Motor neuron (in vitro differentiated cells): Measurements from ENCODE around the gene EXOC4. TPM values are rescaled to one million over a fixed set of nuclear protein-coding genes. Genes with fewer than 3 reads are reported as not detected.

Experiments
- ATAC-seq, 8 experiments: fragments of 200-7000 bp; cut with Tn5 transposase; replicated peaks in 6 of 8; 2 replicates each; pipeline ENCODE4 v1.8.0; 2021; ENCODE audit warnings: mild to moderate bottlenecking in 8 of 8, moderate library complexity in 8 of 8
- H3K27ac ChIP-seq, 2 donors: fragments of 250-450 bp; sonication (Bioruptor Pico); 2 replicates each; pipeline ENCODE4 v1.9.0; 2021; ENCODE audit warnings: antibody characterized with exemption in 2 of 2, mild to moderate bottlenecking in 2 of 2, moderate library complexity in 1 of 2
- H3K4me1 ChIP-seq, 2 donors: fragments of 250-450 bp; sonication (Bioruptor Pico); replicated peaks in 1 of 2; 2 replicates each; pipeline ENCODE4 v1.6.1; 2021; ENCODE audit warnings: antibody characterized with exemption in 2 of 2, mild to moderate bottlenecking in 2 of 2, moderate library complexity in 1 of 2
- H3K4me3 ChIP-seq, 5 donors: fragments of 250-450 bp; sonication (Bioruptor Pico); 2 replicates each; pipeline ENCODE4 v1.9.0; 2021; ENCODE audit warnings: antibody characterized with exemption in 5 of 5, mild to moderate bottlenecking in 5 of 5, moderate library complexity in 4 of 5
- WGBS, 10 experiments: fragments of 450-650 bp; shearing (Covaris generic); methylation state at CpG; one replicate each; pipeline ENCODE4 v1.0.0; 2022; 5-methylcytosine and 5-hydroxymethylcytosine counted together
- in situ Hi-C, 9 experiments: fragments of 400-800 bp; cut with MboI; loops; one replicate each; pipeline ENCODE4 v1.15.0; 2021; ENCODE audit warnings: low sequenced_read_pairs in 9 of 9, low pct_unique_long_range_greater_than_20kb in 2 of 9; ENCODE audit not compliant: unreplicated experiment in 9 of 9
- total RNA-seq, 8 experiments: library from RNA; unstranded; fragments of 300-600 nt; gene quantifications; 2 replicates each; pipeline versions ENCODE4 v1.2.3 to v1.2.4, GENCODE V29; 2022

The EXOC4 gene
- total RNA-seq, 8 experiments from 2014 or later: 47.7 to 103 (median 60.2) TPM

- peaks cover 2 to 7% of the 10 kb centered on the region in 2 donors for H3K4me1 ChIP-seq
- in situ Hi-C loops: no loop called here
- H3K27ac ChIP-seq: no peak overlapping the region
- 0 to 100% (median 67%) methylated on average over 1 to 2 of the region's 2 CpGs; no CpG with 5 or more reads in 1 of the 10 experiments for WGBS, 10 experiments
- H3K4me3 ChIP-seq: no peak overlapping the region
- peak in 3 of 8 experiments; percentile 48 to 71 (median 69) for ATAC-seq
These were observed 450.1 kb downstream of the EXOC4 start for GRCh38 chr7:133702960-133703359.

DNA sequence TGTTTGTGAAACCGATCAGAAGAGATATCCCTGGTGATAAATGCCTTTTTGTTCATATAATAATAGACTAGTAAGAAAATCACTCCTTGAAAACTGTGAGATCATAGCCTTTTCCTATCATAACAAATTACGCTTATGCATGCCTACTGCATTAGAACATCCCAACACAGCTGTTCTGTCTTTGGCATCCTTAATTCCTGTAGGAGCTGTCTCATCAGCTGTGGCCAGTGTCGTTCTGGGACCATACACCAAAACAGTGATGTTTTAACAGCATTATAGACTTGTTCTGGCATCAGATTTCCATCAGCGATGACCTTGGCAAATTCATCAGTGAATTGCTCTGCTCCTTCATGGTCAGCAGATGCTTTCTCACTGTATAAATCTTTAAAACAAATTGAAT lies 450.7 kb downstream of the EXOC4 start:
- 5 to 100% (median 90%) methylated on average over 1 to 4 of the region's 4 CpGs; no CpG with 5 or more reads in 1 of the 10 experiments for WGBS, 10 experiments
- peak in 6 of 8 experiments; percentile 38 to 90 (median 62) for ATAC-seq
- peaks cover 2 to 7% of the 10 kb centered on the region in 2 donors for H3K4me1 ChIP-seq
- H3K27ac ChIP-seq: no peak overlapping the region
- no peak overlapping the region for H3K4me3 ChIP-seq
- in situ Hi-C loops: no loop called here

GRCh38 chr7:133704453-133704852 lies 451.6 kb downstream of the EXOC4 start:
- 69 to 100% (median 93%) methylated on average over 1 to 2 of the region's 2 CpGs; no CpG with 5 or more reads in 2 of the 10 experiments for WGBS, 10 experiments
- Histone ChIP-seq H3K4me1 (peaks cover 2 to 7% of the 10 kb centered on the region in 2 donors), H3K27ac (no peak overlapping the region), H3K4me3 (no peak overlapping the region)
- in situ Hi-C loops: no loop called here
- ATAC-seq: peak in 4 of 8 experiments; percentile 27 to 76 (median 32)

GRCh38 chr7:133705596-133705995 lies 452.7 kb downstream of the EXOC4 start:
- ATAC-seq: peak in 2 of 8 experiments; percentile 66 to 78
- Histone ChIP-seq H3K4me3 (no peak overlapping the region), H3K27ac (no peak overlapping the region), H3K4me1 (peaks cover 2 to 7% of the 10 kb centered on the region in 2 donors)
- in situ Hi-C loops: no loop called here
- 50 to 100% (median 86%) methylated on average over 2 to 8 of the region's 8 CpGs; no CpG with 5 or more reads in 1 of the 10 experiments for WGBS, 10 experiments

- in situ Hi-C loops: no loop called here
- peaks cover 2 to 7% of the 10 kb centered on the region in 2 donors for H3K4me1 ChIP-seq
- WGBS, 10 experiments: 80 to 100% (median 100%) methylated on average over 1 of the region's 1 CpG; no CpG with 5 or more reads in 1 of the 10 experiments
- H3K27ac ChIP-seq: no peak overlapping the region
- H3K4me3 ChIP-seq: no peak overlapping the region
- no peak for ATAC-seq
These were observed 453.1 kb downstream of the EXOC4 start for GRCh38 chr7:133706016-133706415.

DNA sequence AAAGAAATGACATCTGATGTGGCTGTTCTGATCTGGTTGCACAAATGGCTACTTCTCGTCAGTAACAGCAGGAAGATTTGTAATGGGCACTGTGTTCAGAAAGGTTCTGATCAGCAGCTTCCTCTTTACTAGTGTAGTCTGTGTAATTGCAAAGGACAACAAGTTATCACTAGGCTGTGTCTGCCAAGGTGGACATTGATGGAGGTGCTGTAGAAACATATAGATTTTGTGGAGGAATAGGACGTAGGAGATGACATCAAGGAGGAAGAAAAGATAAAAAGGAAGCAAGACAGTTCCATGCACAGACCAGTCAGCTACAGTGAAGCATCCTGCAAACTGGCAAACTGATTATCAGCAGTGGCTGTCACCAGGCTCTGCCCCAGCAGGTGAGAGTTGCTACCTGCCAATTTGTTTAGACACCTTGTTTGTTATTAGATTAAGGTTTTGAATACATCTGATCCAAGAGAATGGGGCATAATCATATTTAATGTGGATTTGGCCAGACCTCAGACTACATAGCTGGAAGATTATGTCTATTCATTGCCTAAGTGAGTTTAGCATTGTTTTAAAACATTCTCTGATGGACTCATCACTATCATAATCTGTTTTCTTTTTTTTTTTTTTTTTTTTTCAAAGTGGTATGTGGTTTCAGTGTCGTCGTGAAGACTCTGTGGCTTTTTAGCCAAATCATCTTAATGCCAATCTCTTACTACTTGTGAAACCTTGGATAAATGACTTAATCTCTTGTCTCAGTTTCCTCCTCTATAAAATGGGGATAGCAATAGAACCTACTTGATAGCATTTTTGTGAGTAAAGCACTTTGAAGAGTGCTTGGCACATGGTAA lies 456.4 kb downstream of the EXOC4 start:
- 48 to 100% (median 97%) methylated on average over 1 to 4 of the region's 4 CpGs; no CpG with 5 or more reads in 1 of the 10 experiments for WGBS, 10 experiments
- in situ Hi-C loops: no loop called here
- ATAC-seq: no peak

GRCh38 chr7:133712544-133712943 lies 459.7 kb downstream of the EXOC4 start:
- Histone ChIP-seq H3K4me1 (no peaks in the 10 kb centered on the region), H3K27ac (no peak overlapping the region), H3K4me3 (no peak overlapping the region)
- ATAC-seq: no peak
- in situ Hi-C loops: no loop called here
- WGBS, 10 experiments: 80 to 100% (median 96%) methylated on average over 1 to 2 of the region's 2 CpGs; no CpG with 5 or more reads in 2 of the 10 experiments

More for the DNA sequence above, 456.4 kb downstream of the EXOC4 start:
- H3K4me3 ChIP-seq: no peak overlapping the region
- H3K4me1 ChIP-seq: peaks cover 0 to 2% of the 10 kb centered on the region in 2 donors
- H3K27ac ChIP-seq: no peak overlapping the region

DNA sequence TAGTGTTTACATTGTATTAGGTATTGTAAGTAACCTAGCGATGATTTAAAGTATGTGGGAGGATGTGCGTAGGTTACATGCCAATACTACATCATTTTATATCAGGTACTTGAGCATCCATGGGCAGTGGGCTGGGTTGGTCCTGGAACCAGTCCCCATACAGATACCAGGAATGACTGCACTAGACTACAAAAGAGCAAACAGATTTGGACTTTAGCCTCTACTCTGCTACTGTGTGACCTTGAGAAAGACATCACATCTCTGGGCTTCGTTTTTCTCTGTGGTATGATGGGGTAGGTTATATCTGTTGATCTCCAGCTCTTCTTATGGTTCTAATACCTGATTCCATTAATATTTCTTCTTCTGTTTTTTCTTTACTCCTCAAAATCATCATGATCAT lies 461.8 kb downstream of the EXOC4 start:
- Histone ChIP-seq H3K4me1 (no peaks in the 10 kb centered on the region), H3K4me3 (no peak overlapping the region), H3K27ac (no peak overlapping the region)
- 66 to 100% (median 100%) methylated on average over 1 to 2 of the region's 3 CpGs; no CpG with 5 or more reads in 1 of the 10 experiments for WGBS, 10 experiments
- in situ Hi-C loops: no loop called here
- no peak for ATAC-seq

- Histone ChIP-seq H3K4me1 (peaks cover 0 to 10% of the 10 kb centered on the region in 2 donors), H3K27ac (no peak overlapping the region), H3K4me3 (no peak overlapping the region)
- WGBS, 10 experiments: 100% methylated on average over 1 of the region's 1 CpG; no CpG with 5 or more reads in 6 of the 10 experiments
- ATAC-seq: no peak
- in situ Hi-C loops: no loop called here
These were observed 465.3 kb downstream of the EXOC4 start for GRCh38 chr7:133718131-133718530.

DNA sequence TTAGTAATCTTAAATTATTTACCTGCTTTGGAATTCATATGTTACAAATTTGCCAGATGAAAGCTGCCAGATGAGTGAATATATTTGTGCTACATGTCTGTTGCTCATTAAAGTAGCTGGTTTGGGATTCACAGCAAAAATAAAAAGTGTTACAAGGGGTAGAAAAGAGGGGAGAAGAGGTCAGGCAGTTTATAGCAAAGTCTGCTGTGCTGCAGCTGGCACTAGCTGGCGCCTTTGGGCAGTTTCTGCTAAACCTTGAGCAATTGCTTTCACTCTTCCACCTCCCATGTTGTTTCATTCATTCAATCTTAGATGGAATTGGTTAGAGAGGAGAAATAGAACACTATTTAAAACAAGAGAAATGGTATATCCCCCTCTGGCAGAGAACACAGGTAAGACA lies 470.2 kb downstream of the EXOC4 start:
- Histone ChIP-seq H3K4me3 (no peak overlapping the region), H3K27ac (no peak overlapping the region), H3K4me1 (peaks cover 0 to 13% of the 10 kb centered on the region in 2 donors)
- in situ Hi-C loops: no loop called here
- ATAC-seq: peak in 1 of 8 experiments; percentile 13
- WGBS, 10 experiments: 89 to 100% (median 100%) methylated on average over 1 of the region's 1 CpG; no CpG with 5 or more reads in 3 of the 10 experiments

GRCh38 chr7:133724148-133724547 lies 471.3 kb downstream of the EXOC4 start:
- peaks cover 0 to 13% of the 10 kb centered on the region in 2 donors for H3K4me1 ChIP-seq
- no peak for ATAC-seq
- no peak overlapping the region for H3K27ac ChIP-seq
- in situ Hi-C loops: no loop called here
- WGBS, 10 experiments: 58 to 100% (median 95%) methylated on average over 2 of the region's 2 CpGs; no CpG with 5 or more reads in 1 of the 10 experiments
- no peak overlapping the region for H3K4me3 ChIP-seq

GRCh38 chr7:133724694-133725093 lies 471.8 kb downstream of the EXOC4 start:
- peaks cover 0 to 13% of the 10 kb centered on the region in 2 donors for H3K4me1 ChIP-seq
- no peak for ATAC-seq
- WGBS, 10 experiments: 80 to 100% (median 90%) methylated on average over 1 to 3 of the region's 3 CpGs
- no peak overlapping the region for H3K4me3 ChIP-seq
- in situ Hi-C loops: no loop called here
- no peak overlapping the region for H3K27ac ChIP-seq

- ATAC-seq: no peak
- H3K4me1 ChIP-seq: peaks cover 0 to 8% of the 10 kb centered on the region in 2 donors
- 81 to 99% (median 90%) methylated on average over 3 to 13 of the region's 13 CpGs for WGBS, 10 experiments
- no peak overlapping the region for H3K4me3 ChIP-seq
- in situ Hi-C loops: no loop called here
- no peak overlapping the region for H3K27ac ChIP-seq
These were observed 474.8 kb downstream of the EXOC4 start for GRCh38 chr7:133727476-133728214.
